WTC11 (cell line): ENCODE results near the gene RAPGEF2. TPM values are rescaled to one million over a fixed set of nuclear protein-coding genes. Genes with fewer than 3 reads are reported as not detected.
A peak's percentile ranks its signal among the peaks of the same experiment; 100 is the strongest.

ENCODE experiments used
- ATAC-seq: fragments of 200-7000 bp; cut with Tn5 transposase; 2 replicates; pipeline ENCODE4 v1.10.0; 2021; ENCODE audit warnings: mild to moderate bottlenecking, moderate library complexity
- CTCF ChIA-PET: fragments of 300-600 bp; sonication (Branson Sonifier 250); formaldehyde crosslinking; loops from one replicate; lab custom pipeline; 2021; ENCODE audit warnings: antibody characterized with exemption; lab: Charles Lee
- POLR2A ChIA-PET: fragments of 350-600 bp; sonication (Branson Sonifier 250); formaldehyde crosslinking; loops from one replicate; lab custom pipeline; 2021; ENCODE audit warnings: antibody characterized with exemption; lab: Charles Lee
- DNase-seq: peaks from one replicate; pipeline ENCODE4 v3.0.0; 2021; ENCODE audit warnings: low spot score
- H3K27ac Mint-ChIP-seq: 2 replicates; pipeline ENCODE4 v1.8.0; 2021; ENCODE audit warnings: mixed read lengths
- H3K27me3 Mint-ChIP-seq: 2 replicates; pipeline ENCODE4 v1.8.0; 2021; ENCODE audit warnings: low read depth, mild to moderate bottlenecking, moderate library complexity, mixed read lengths
- H3K36me3 Mint-ChIP-seq: 2 replicates; pipeline ENCODE4 v1.8.0; 2021; ENCODE audit warnings: mixed read lengths
- H3K4me1 Mint-ChIP-seq: 2 replicates; pipeline ENCODE4 v1.8.0; 2022; ENCODE audit warnings: mixed read lengths
- H3K4me3 Mint-ChIP-seq: 2 replicates; pipeline ENCODE4 v1.8.0; 2021; ENCODE audit warnings: mild to moderate bottlenecking, moderate library complexity, mixed read lengths
- H3K9me3 Mint-ChIP-seq: 2 replicates; pipeline ENCODE4 v1.8.0; 2021; ENCODE audit warnings: mixed read lengths
- ATF1 ChIP-seq: sonication (generic); formaldehyde crosslinking; IDR thresholded peaks from 2 replicates; pipeline ENCODE4 v1.8.1; 2023; ENCODE audit warnings: mild to moderate bottlenecking, moderate library complexity, missing genetic modification reagents
- CREB1 ChIP-seq: sonication (generic); formaldehyde crosslinking; IDR thresholded peaks from 2 replicates; pipeline ENCODE4 v1.8.0; 2023; ENCODE audit warnings: mild to moderate bottlenecking, missing genetic modification reagents
- ETV6 ChIP-seq: sonication (generic); formaldehyde crosslinking; IDR thresholded peaks from 2 replicates; pipeline ENCODE4 v1.8.1; 2022; ENCODE audit warnings: mild to moderate bottlenecking, missing genetic modification reagents
- FOXK1 ChIP-seq: sonication (generic); formaldehyde crosslinking; IDR thresholded peaks from 2 replicates; pipeline ENCODE4 v1.8.0; 2022; ENCODE audit warnings: mild to moderate bottlenecking, moderate library complexity, missing genetic modification reagents
- JUN ChIP-seq: sonication (generic); formaldehyde crosslinking; IDR thresholded peaks from 2 replicates; pipeline ENCODE4 v1.8.0; 2023; ENCODE audit warnings: mild to moderate bottlenecking, missing genetic modification reagents
- KAT7 ChIP-seq: sonication (generic); formaldehyde crosslinking; IDR thresholded peaks from 2 replicates; pipeline ENCODE4 v1.8.1; 2023; ENCODE audit warnings: missing genetic modification reagents, mild to moderate bottlenecking, borderline replicate concordance
- MYBL2 ChIP-seq: sonication (generic); formaldehyde crosslinking; IDR thresholded peaks from 2 replicates; pipeline ENCODE4 v1.8.1; 2023; ENCODE audit warnings: mild to moderate bottlenecking, moderate library complexity, missing genetic modification reagents
- NFE2L1 ChIP-seq: sonication (generic); formaldehyde crosslinking; IDR thresholded peaks from 2 replicates; pipeline ENCODE4 v1.8.1; 2023; ENCODE audit warnings: missing genetic modification reagents
- TEAD4 ChIP-seq: sonication (generic); formaldehyde crosslinking; IDR thresholded peaks from 2 replicates; pipeline ENCODE4 v1.8.0; 2022; ENCODE audit warnings: mild to moderate bottlenecking, missing genetic modification reagents
- TP53 ChIP-seq: sonication (generic); formaldehyde crosslinking; IDR thresholded peaks from 2 replicates; pipeline ENCODE4 v1.8.1; 2023; ENCODE audit warnings: mild to moderate bottlenecking, missing genetic modification reagents
- ZBTB21 ChIP-seq: sonication (generic); formaldehyde crosslinking; IDR thresholded peaks from 2 replicates; pipeline ENCODE4 v1.8.1; 2023; ENCODE audit warnings: mild to moderate bottlenecking, missing genetic modification reagents, borderline replicate concordance
- ZNF121 ChIP-seq: sonication (generic); formaldehyde crosslinking; IDR thresholded peaks from 2 replicates; pipeline ENCODE4 v1.8.0; 2023; ENCODE audit warnings: missing genetic modification reagents
- ZNF232 ChIP-seq: sonication (generic); formaldehyde crosslinking; IDR thresholded peaks from 2 replicates; pipeline ENCODE4 v1.8.0; 2022; ENCODE audit warnings: mild to moderate bottlenecking, missing genetic modification reagents
- total RNA-seq: library from RNA; stranded (reverse); gene quantifications from 3 replicates; pipeline ENCODE4 v1.2.3, GENCODE V29; 2021
- TF ChIP-seq, protein P1 (sequence below): sonication (generic); formaldehyde crosslinking; IDR thresholded peaks from 2 replicates; pipeline ENCODE4 v1.8.1; 2023; ENCODE audit warnings: mild to moderate bottlenecking, missing genetic modification reagents, moderate library complexity
- TF ChIP-seq, protein P2 (sequence below): sonication (generic); formaldehyde crosslinking; IDR thresholded peaks from 2 replicates; pipeline ENCODE4 v1.8.1; 2023; ENCODE audit warnings: mild to moderate bottlenecking, missing genetic modification reagents, borderline replicate concordance
- TF ChIP-seq, protein P3 (sequence below): sonication (generic); formaldehyde crosslinking; IDR thresholded peaks from 2 replicates; pipeline ENCODE4 v1.8.0; 2023; ENCODE audit warnings: missing genetic modification reagents, mild to moderate bottlenecking, borderline replicate concordance
- TF ChIP-seq, protein P4 (sequence below): sonication (generic); formaldehyde crosslinking; conservative IDR thresholded peaks from 2 replicates; pipeline ENCODE4 v1.8.1; 2022; ENCODE audit warnings: mild to moderate bottlenecking, missing genetic modification reagents
- TF ChIP-seq, protein P5 (sequence below): sonication (generic); formaldehyde crosslinking; IDR thresholded peaks from 2 replicates; pipeline ENCODE4 v1.8.1; 2023; ENCODE audit warnings: mild to moderate bottlenecking, moderate library complexity, missing genetic modification reagents
- TF ChIP-seq, protein P6 (sequence below): sonication (generic); formaldehyde crosslinking; IDR thresholded peaks from 2 replicates; pipeline ENCODE4 v1.8.0; 2022; ENCODE audit warnings: mild to moderate bottlenecking, missing genetic modification reagents

The RAPGEF2 gene
- total RNA-seq, 1 experiment from 2014 or later = 40.6 TPM

DNA sequence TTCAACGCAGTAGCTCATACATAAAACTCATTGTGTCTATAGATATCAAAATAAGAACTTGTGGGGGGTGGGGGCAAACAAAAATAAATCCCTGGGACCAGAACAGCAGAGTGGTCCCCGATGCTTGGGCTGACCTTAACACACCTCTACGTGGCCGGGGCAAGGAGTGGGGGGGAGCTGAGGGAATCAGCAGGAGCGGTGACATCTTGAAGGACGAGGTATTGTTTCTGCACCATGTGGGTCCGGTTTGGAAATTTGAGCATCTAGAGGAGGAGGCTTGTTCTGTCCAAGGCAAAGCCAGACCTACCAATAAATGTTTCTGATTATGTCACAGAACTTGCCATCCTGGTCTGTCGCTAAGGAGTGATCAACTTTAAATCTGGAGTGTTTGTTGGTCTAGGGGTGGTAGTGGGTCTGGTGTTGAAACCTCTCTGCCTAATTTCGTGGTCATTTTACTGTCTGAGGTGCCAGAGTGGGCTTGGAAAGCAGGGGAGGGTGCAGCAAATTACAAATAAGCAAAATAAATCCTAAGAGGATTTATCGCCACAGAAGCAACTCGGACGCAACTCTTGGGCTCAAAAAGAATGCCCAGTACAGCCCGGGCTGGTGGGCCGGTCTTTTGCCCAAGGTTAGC lies 774 bp upstream of the RAPGEF2 start:
- H3K4me1 Mint-ChIP-seq = peaks cover 52% of the 10 kb centered on the region
- H3K27me3 Mint-ChIP-seq = peaks cover 11% of the 10 kb centered on the region
- peak overlapping the region; percentile 47 for H3K27ac Mint-ChIP-seq
- TF ChIP-seq ZBTB21 (0 out of 2 replicates have a peak, but pooled peaks have one; percentile 21), JUN (CRISPR knock-in tag) (no peak), CREB1 (CRISPR knock-in tag) (0 out of 2 replicates have a peak, but pooled peaks have one; percentile 37), TEAD4 (CRISPR knock-in tag) (no peak), MYBL2 (no peak), TP53 (CRISPR knock-in tag) (no peak), NFE2L1 (CRISPR knock-in tag) (no peak)
- TF ChIP-seq, protein P1, sequence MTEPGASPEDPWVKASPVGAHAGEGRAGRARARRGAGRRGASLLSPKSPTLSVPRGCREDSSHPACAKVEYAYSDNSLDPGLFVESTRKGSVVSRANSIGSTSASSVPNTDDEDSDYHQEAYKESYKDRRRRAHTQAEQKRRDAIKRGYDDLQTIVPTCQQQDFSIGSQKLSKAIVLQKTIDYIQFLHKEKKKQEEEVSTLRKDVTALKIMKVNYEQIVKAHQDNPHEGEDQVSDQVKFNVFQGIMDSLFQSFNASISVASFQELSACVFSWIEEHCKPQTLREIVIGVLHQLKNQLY = no peak
- TF ChIP-seq, protein P2, sequence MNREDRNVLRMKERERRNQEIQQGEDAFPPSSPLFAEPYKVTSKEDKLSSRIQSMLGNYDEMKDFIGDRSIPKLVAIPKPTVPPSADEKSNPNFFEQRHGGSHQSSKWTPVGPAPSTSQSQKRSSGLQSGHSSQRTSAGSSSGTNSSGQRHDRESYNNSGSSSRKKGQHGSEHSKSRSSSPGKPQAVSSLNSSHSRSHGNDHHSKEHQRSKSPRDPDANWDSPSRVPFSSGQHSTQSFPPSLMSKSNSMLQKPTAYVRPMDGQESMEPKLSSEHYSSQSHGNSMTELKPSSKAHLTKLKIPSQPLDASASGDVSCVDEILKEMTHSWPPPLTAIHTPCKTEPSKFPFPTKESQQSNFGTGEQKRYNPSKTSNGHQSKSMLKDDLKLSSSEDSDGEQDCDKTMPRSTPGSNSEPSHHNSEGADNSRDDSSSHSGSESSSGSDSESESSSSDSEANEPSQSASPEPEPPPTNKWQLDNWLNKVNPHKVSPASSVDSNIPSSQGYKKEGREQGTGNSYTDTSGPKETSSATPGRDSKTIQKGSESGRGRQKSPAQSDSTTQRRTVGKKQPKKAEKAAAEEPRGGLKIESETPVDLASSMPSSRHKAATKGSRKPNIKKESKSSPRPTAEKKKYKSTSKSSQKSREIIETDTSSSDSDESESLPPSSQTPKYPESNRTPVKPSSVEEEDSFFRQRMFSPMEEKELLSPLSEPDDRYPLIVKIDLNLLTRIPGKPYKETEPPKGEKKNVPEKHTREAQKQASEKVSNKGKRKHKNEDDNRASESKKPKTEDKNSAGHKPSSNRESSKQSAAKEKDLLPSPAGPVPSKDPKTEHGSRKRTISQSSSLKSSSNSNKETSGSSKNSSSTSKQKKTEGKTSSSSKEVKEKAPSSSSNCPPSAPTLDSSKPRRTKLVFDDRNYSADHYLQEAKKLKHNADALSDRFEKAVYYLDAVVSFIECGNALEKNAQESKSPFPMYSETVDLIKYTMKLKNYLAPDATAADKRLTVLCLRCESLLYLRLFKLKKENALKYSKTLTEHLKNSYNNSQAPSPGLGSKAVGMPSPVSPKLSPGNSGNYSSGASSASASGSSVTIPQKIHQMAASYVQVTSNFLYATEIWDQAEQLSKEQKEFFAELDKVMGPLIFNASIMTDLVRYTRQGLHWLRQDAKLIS = 0 out of 2 replicates have a peak, but pooled peaks have one; percentile 57
- ChIA-PET POLR2A (interaction anchor here (0.6 to 0.9 kb wide), 4 partner anchors 9 to 431 kb away, joined by 3 to 10 read pairs (median 4); no protein-coding TSS in a partner anchor), CTCF (no interaction called here)
- peak overlapping the region; percentile 80 for H3K4me3 Mint-ChIP-seq
- no peaks in the 10 kb centered on the region for H3K9me3 Mint-ChIP-seq
- no peak for DNase-seq
- ATAC-seq = no peak
- H3K36me3 Mint-ChIP-seq = no peaks in the 10 kb centered on the region

DNA sequence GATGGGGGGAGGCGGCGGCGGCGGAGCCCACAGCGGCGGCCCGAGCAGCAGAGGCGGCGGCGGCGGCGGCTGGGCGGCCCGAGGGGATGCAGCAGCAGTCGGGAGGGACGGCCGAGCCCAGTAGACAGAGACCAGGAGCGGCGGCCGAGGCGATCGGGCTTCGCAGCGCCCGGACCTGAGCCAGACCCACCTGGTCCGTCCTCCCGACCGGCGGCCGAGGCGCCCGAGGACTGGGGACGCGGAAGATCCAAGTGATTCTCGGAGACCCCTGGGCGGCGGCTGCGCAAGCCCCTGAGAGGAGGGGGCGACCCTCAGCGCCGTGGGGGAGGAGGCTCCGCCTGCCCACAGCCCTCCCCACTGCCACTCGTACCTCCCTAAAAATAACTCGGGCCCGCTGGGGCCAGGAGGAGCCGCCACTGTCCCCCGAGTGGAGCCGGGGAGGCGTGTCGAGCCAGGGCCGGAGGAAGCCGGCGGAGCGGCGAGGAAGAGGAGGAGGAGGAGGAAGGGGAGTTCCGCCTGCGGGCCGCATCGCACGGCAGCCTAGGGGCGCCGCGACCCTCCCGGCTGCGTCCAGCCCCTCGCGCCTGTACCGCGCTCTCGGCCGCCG lies 608 bp downstream of the RAPGEF2 start:
- peaks cover 11% of the 10 kb centered on the region for H3K27me3 Mint-ChIP-seq
- no peaks in the 10 kb centered on the region for H3K9me3 Mint-ChIP-seq
- H3K4me3 Mint-ChIP-seq = peak overlapping the region; percentile 59
- no peak overlapping the region for H3K27ac Mint-ChIP-seq
- CTCF ChIA-PET = no interaction called here
- DNase-seq = peak; percentile 52
- no peaks in the 10 kb centered on the region for H3K36me3 Mint-ChIP-seq
- peak; percentile 7; the same call in 1 of the 2 replicates for ATAC-seq
- TF ChIP-seq KAT7 = 0 out of 2 replicates have a peak, but pooled peaks have one; percentile 37
- TF ChIP-seq, protein P3, sequence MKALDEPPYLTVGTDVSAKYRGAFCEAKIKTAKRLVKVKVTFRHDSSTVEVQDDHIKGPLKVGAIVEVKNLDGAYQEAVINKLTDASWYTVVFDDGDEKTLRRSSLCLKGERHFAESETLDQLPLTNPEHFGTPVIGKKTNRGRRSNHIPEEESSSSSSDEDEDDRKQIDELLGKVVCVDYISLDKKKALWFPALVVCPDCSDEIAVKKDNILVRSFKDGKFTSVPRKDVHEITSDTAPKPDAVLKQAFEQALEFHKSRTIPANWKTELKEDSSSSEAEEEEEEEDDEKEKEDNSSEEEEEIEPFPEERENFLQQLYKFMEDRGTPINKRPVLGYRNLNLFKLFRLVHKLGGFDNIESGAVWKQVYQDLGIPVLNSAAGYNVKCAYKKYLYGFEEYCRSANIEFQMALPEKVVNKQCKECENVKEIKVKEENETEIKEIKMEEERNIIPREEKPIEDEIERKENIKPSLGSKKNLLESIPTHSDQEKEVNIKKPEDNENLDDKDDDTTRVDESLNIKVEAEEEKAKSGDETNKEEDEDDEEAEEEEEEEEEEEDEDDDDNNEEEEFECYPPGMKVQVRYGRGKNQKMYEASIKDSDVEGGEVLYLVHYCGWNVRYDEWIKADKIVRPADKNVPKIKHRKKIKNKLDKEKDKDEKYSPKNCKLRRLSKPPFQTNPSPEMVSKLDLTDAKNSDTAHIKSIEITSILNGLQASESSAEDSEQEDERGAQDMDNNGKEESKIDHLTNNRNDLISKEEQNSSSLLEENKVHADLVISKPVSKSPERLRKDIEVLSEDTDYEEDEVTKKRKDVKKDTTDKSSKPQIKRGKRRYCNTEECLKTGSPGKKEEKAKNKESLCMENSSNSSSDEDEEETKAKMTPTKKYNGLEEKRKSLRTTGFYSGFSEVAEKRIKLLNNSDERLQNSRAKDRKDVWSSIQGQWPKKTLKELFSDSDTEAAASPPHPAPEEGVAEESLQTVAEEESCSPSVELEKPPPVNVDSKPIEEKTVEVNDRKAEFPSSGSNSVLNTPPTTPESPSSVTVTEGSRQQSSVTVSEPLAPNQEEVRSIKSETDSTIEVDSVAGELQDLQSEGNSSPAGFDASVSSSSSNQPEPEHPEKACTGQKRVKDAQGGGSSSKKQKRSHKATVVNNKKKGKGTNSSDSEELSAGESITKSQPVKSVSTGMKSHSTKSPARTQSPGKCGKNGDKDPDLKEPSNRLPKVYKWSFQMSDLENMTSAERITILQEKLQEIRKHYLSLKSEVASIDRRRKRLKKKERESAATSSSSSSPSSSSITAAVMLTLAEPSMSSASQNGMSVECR (CRISPR knock-in tag) = no peak
- TF ChIP-seq TP53 (CRISPR knock-in tag) = no peak
- TF ChIP-seq ZNF232 (CRISPR knock-in tag) = no peak
- TF ChIP-seq, protein P4, sequence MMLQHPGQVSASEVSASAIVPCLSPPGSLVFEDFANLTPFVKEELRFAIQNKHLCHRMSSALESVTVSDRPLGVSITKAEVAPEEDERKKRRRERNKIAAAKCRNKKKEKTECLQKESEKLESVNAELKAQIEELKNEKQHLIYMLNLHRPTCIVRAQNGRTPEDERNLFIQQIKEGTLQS (CRISPR knock-in tag) = no peak
- no peak for TF ChIP-seq ETV6
- no peak for TF ChIP-seq ATF1 (CRISPR knock-in tag)
- 0 out of 2 replicates have a peak, but pooled peaks have one; percentile 31 for TF ChIP-seq FOXK1 (CRISPR knock-in tag)
- no peak for TF ChIP-seq CREB1 (CRISPR knock-in tag)
- TF ChIP-seq, protein P5, sequence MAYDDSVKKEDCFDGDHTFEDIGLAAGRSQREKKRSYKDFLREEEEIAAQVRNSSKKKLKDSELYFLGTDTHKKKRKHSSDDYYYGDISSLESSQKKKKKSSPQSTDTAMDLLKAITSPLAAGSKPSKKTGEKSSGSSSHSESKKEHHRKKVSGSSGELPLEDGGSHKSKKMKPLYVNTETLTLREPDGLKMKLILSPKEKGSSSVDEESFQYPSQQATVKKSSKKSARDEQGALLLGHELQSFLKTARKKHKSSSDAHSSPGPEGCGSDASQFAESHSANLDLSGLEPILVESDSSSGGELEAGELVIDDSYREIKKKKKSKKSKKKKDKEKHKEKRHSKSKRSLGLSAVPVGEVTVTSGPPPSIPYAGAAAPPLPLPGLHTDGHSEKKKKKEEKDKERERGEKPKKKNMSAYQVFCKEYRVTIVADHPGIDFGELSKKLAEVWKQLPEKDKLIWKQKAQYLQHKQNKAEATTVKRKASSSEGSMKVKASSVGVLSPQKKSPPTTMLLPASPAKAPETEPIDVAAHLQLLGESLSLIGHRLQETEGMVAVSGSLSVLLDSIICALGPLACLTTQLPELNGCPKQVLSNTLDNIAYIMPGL (CRISPR knock-in tag) = peak; percentile 56; the same call in 1 of the 2 replicates
- TF ChIP-seq ZNF121 (CRISPR knock-in tag) = no peak
- TF ChIP-seq, protein P6, sequence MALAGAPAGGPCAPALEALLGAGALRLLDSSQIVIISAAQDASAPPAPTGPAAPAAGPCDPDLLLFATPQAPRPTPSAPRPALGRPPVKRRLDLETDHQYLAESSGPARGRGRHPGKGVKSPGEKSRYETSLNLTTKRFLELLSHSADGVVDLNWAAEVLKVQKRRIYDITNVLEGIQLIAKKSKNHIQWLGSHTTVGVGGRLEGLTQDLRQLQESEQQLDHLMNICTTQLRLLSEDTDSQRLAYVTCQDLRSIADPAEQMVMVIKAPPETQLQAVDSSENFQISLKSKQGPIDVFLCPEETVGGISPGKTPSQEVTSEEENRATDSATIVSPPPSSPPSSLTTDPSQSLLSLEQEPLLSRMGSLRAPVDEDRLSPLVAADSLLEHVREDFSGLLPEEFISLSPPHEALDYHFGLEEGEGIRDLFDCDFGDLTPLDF (CRISPR knock-in tag) = no peak
- TF ChIP-seq, all 79 proteins: peak for 3
- POLR2A ChIA-PET = no interaction called here
- peaks cover 47% of the 10 kb centered on the region for H3K4me1 Mint-ChIP-seq
